Common myeloid progenitor, CD34-positive (primary cell): Measurements from ENCODE around the gene PRKCE.
"Not testable (repeated sequence)": the region's sequence is repeated elsewhere in the genome, so short reads cannot be mapped to it uniquely, and the experiment has no call there.

ENCODE experiments used
- CTCF ChIA-PET: fragments of 350-600 bp; sonication (Branson Sonifier 250); formaldehyde crosslinking; loops from one replicate; lab custom pipeline; 2021; ENCODE audit warnings: antibody characterized with exemption; lab: Charles Lee
- POLR2A ChIA-PET: fragments of 350-600 bp; sonication (Branson Sonifier 250); formaldehyde crosslinking; loops from one replicate; lab custom pipeline; 2021; ENCODE audit warnings: antibody characterized with exemption; lab: Charles Lee
- DNase-seq, 3 donors: peaks; one replicate each; pipeline versions ENCODE4 v3.0.0 to v3.0.0-alpha.2; 2013
- H3K27ac ChIP-seq, 2 experiments: 1 replicate in 1 of 2; 2 replicates in 1 of 2; pipeline ENCODE4 v1.7.0; 2013; ENCODE audit warnings: inconsistent platforms in 2 of 2, low read length in 2 of 2, mild to moderate bottlenecking in 2 of 2, low read depth in 1 of 2, moderate library complexity in 1 of 2; ENCODE audit not compliant: severe bottlenecking in 2 of 2, insufficient read depth in 1 of 2, poor library complexity in 1 of 2
- H3K27me3 ChIP-seq, 5 experiments: replicated peaks in 2 of 5; 1 replicate in 3 of 5; 2 replicates in 2 of 5; pipeline versions ENCODE4 v1.6.1 to v1.7.0; 2013; ENCODE audit warnings: low read length in 4 of 5, mild to moderate bottlenecking in 2 of 5, moderate library complexity in 2 of 5, inconsistent platforms in 1 of 5; ENCODE audit not compliant: insufficient read depth in 5 of 5, control insufficient read depth in 4 of 5
- H3K36me3 ChIP-seq, 4 experiments: 1 replicate in 2 of 4; 2 replicates in 2 of 4; pipeline versions ENCODE4 v1.6.1 to v1.7.0; 2013; ENCODE audit warnings: low read length in 3 of 4, control low read depth in 1 of 4, mild to moderate bottlenecking in 1 of 4; ENCODE audit not compliant: control insufficient read depth in 4 of 4, insufficient read depth in 4 of 4
- H3K4me1 ChIP-seq, 4 experiments: 1 replicate in 3 of 4; 2 replicates in 1 of 4; pipeline versions ENCODE4 v1.6.1 to v1.7.1; 2013; ENCODE audit warnings: low read length in 3 of 4, mild to moderate bottlenecking in 3 of 4, control low read depth in 1 of 4, inconsistent platforms in 1 of 4, moderate library complexity in 1 of 4; ENCODE audit not compliant: control insufficient read depth in 4 of 4, insufficient read depth in 4 of 4; ENCODE audit errors: control extremely low read depth in 1 of 4
- H3K4me3 ChIP-seq, 7 experiments: 1 replicate in 4 of 7; 2 replicates in 3 of 7; pipeline versions ENCODE4 v1.5.1 to v1.7.0; 2013; ENCODE audit warnings: mild to moderate bottlenecking in 7 of 7, low read length in 6 of 7, moderate library complexity in 6 of 7, inconsistent platforms in 2 of 7, low read depth in 2 of 7, control low read depth in 1 of 7; ENCODE audit not compliant: insufficient read depth in 4 of 7, control insufficient read depth in 1 of 7; ENCODE audit errors: extremely low read depth in 1 of 7
- H3K9me3 ChIP-seq, 5 experiments: 1 replicate in 4 of 5; 2 replicates in 1 of 5; pipeline versions ENCODE4 v1.6.1 to v1.7.1; 2013; ENCODE audit warnings: low read length in 4 of 5, mild to moderate bottlenecking in 2 of 5, inconsistent platforms in 1 of 5, low read depth in 1 of 5, moderate library complexity in 1 of 5; ENCODE audit not compliant: control insufficient read depth in 4 of 5, insufficient read depth in 2 of 5; ENCODE audit errors: control extremely low read depth in 1 of 5
- WGBS: methylation state at CpG from one replicate; pipeline ENCODE4 v1.1.5; 2013; ENCODE audit not compliant: insufficient coverage; 5-methylcytosine and 5-hydroxymethylcytosine counted together

The PRKCE gene

DNA sequence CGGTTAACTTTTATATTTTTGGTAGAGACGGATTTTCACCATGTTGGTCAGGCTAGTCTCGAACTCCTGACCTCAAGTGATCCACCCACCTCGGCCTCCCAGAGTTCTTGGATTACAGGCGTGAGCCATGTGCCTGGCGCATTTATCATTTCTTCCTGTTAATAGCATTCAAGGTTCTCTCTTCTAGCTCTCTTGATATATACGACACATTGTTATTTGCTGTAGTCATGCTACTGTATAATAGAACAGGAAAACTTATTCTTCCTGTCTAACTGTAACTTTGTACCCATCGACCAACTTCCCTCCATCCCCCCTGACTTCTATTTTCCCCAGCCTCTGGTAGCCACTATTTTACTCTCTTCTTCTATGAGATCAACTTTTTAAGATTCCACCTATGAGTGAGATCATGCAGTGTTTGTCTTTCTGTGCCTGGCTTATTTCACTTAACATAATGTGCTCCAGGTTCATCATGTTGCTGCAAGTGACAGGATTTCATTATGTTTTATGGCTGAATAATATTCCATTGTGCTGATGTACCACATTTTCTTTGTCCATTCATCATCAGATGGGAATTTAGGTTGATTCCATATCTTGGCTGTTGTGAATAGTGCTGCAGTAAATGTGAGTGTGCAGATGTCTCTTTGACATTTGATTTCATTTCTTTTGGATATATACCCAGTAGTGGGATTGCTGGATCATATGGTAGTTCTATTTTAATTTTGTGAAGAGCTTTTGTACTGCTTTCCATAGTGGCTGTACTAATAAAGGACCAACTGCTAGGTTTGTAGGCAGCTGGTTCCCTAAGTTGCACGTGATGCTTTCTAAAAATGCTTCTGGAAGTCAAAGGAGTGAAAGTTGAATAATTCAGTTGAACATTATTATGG, 205.2 kb downstream of the PRKCE start:
- CTCF ChIA-PET, result interaction anchor here (0.6 to 1.4 kb wide), 4 partner anchors 21 to 72 kb away, joined by 3 to 4 read pairs (median 4); no protein-coding TSS in a partner anchor
- H3K4me1 ChIP-seq, result peaks cover 14 to 74% (median 54%) of the 10 kb centered on the region in 4 experiments
- no peak overlapping the region for H3K27ac ChIP-seq
- 36% methylated on average over 5 of the region's 9 CpGs for WGBS
- peak overlapping the region in 1 of 7 experiments; percentile 11 for H3K4me3 ChIP-seq
- POLR2A ChIA-PET, result no interaction called here
- H3K27me3 ChIP-seq, result no peaks in the 10 kb centered on the region
- H3K9me3 ChIP-seq, result no peaks in the 10 kb centered on the region
- DNase-seq, result peak in 1 of 3 donors; percentile 40
- peaks cover 0 to 2% (median 0%) of the 10 kb centered on the region in 4 experiments for H3K36me3 ChIP-seq

DNA sequence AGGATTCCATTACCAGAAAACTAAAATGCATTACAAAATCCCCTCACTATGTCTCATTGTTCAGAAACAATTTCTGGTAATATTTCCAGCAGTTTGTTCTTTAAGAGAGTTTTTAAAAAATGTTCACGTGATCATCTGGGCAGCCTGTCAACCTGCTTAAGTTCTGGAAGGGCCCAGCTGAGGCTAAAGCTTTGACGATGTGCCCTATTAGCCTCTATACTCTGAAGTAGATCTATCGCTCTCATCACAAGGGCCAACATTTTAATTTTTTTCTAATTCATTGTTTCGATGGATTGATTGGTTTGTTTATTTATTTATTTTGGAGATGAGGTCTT, 205.8 kb downstream of the PRKCE start:
- CTCF ChIA-PET, result interaction anchor here (0.6 to 1.4 kb wide), 4 partner anchors 22 to 73 kb away, joined by 3 to 4 read pairs (median 4); no protein-coding TSS in a partner anchor
- POLR2A ChIA-PET, result no interaction called here
- H3K27me3 ChIP-seq, result no peaks in the 10 kb centered on the region
- H3K27ac ChIP-seq, result no peak overlapping the region
- no peak overlapping the region for H3K4me3 ChIP-seq
- H3K4me1 ChIP-seq, result peaks cover 17 to 74% (median 59%) of the 10 kb centered on the region in 4 experiments
- WGBS, result 90% methylated on average over 2 of the region's 4 CpGs
- DNase-seq, result no peak
- H3K36me3 ChIP-seq, result no peaks in the 10 kb centered on the region
- no peaks in the 10 kb centered on the region for H3K9me3 ChIP-seq

- POLR2A ChIA-PET, result no interaction called here
- DNase-seq, result peak in 2 of 3 donors; percentile 62 to 74
- H3K27ac ChIP-seq, result peak overlapping the region; percentile 9
- H3K4me1 ChIP-seq, result peaks cover 21 to 75% (median 66%) of the 10 kb centered on the region in 4 experiments
- 43% methylated on average over 7 of the region's 11 CpGs for WGBS
- no peak overlapping the region for H3K4me3 ChIP-seq
- CTCF ChIA-PET, result interaction anchor here (0.9 to 1.4 kb wide), 5 partner anchors 11 to 31 kb away, joined by 3 to 4 read pairs (median 3); no protein-coding TSS in a partner anchor
- H3K36me3 ChIP-seq, result no peaks in the 10 kb centered on the region
- H3K27me3 ChIP-seq, result no peaks in the 10 kb centered on the region
- no peaks in the 10 kb centered on the region for H3K9me3 ChIP-seq
These were observed 206.5 kb downstream of the PRKCE start for GRCh38 chr2:45857867-45858520.

DNA sequence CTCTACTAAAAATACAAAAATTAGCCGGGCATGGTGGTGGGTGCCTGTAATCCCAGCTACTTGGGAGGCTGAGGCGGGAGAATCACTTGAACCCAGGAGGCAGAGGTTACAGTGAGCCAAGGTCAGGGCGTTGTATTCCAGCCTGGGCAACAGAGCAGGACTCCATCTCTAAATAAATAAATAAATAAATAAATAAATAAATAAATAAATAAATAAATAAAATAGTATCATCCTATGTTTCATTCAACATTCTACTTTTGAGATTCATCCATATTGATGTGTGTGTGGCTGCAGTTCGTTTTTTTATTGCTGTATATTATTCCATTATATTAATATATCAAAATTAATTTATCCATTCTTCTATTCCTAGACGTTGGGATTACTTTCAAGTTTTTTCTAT, 207.4 kb downstream of the PRKCE start:
- H3K36me3 ChIP-seq, H3K27me3 ChIP-seq, DNase-seq, H3K9me3 ChIP-seq, H3K4me3 ChIP-seq, POLR2A ChIA-PET, H3K27ac ChIP-seq: not testable (repeated sequence)
- WGBS, result no CpG with 5 or more reads among the region's 5 CpGs
- CTCF ChIA-PET, result interaction anchor here (1.2 to 1.4 kb wide), 2 partner anchors 10 to 25 kb away, joined by 3 read pairs; no protein-coding TSS in a partner anchor
- H3K4me1 ChIP-seq, result peaks cover 21 to 81% (median 75%) of the 10 kb centered on the region in 4 experiments

DNA sequence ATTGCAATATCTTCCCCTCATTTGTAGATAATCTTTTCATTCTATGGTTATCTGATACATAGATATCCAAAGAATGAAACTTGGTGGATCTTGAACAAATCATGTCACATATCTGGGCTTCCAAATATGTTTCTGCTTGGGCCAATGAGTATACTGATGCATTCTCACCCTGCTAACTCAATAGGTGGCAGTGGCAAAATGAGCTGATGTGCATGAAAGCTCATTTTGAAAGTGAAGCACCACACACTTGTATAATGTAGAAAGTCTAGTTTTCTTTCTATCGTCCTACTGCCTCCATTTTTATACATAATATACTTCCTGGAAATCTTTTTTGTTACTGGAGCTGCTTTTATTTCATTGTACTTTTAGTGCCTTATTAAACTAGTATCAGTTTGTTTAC, 208.2 kb downstream of the PRKCE start:
- CTCF ChIA-PET, result interaction anchor here (0.9 to 1.4 kb wide), 3 partner anchors 13 to 26 kb away, joined by 3 to 4 read pairs (median 3); no protein-coding TSS in a partner anchor
- POLR2A ChIA-PET, result interaction anchor here (0.6 kb wide), 1 partner anchor 34 kb away, joined by 3 read pairs; no protein-coding TSS in a partner anchor

DNA sequence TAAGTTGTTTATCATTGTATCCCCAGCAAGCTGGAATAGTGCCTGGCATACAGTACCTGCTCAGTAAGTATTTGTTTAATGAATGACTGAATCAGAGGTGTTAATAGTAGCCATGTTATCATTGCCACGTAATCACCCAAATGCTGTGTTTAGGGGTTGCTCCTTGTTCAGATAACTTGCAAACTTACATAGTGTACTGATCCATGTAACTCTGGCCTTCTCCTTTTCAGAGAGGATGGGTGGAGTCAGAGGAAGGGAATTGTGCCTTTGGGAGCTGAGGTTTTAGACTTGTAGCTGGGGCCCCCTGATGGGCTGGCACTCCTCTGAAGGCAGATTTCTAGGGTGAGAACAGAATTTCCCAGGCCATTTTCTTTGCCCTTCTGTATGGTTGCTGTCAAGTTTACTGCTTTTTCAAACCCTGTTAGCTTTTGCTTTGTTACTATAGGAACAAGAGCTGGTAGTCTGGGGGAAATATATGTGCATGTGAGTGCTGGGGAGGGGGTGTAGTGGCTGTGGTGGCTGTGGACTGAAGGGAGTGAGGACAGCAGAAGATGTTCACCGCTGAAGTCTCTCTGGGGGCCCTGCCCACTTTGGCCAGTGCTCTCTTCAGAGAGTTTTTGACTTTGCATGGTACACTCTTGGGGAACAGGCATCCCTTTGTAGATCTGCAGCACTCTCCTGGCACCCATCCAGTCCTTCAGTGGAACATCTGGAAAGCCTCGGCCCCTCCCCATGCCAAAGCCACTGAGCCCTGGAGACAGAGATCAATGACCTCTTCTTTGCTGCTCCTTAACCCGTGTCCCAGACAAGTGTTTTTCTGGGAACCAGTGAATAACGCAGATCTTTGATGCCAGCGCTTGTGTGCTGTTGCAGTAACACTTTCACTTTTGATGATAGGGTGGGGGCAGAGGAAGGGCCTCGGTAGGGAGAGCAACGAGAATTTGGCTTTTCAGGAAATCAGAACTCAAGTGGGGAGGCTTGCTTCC, 209.0 kb downstream of the PRKCE start:
- 0% methylated on average over 7 of the region's 8 CpGs for WGBS
- no peaks in the 10 kb centered on the region for H3K27me3 ChIP-seq
- H3K36me3 ChIP-seq, result no peaks in the 10 kb centered on the region
- peak overlapping the region; percentile 20 to 78 (median 52) for H3K4me3 ChIP-seq
- no peaks in the 10 kb centered on the region for H3K9me3 ChIP-seq
- ChIA-PET POLR2A (interaction anchor here (0.6 to 0.8 kb wide), 2 partner anchors 10 to 33 kb away, joined by 3 read pairs; no protein-coding TSS in a partner anchor), CTCF (interaction anchor here (0.7 to 1.4 kb wide), 4 partner anchors 12 to 82 kb away, joined by 3 to 4 read pairs (median 3); no protein-coding TSS in a partner anchor)
- H3K27ac ChIP-seq, result peak overlapping the region; percentile 94 to 96
- H3K4me1 ChIP-seq, result peaks cover 20 to 91% (median 76%) of the 10 kb centered on the region in 4 experiments
- DNase-seq, result peak; percentile 63 to 91 (median 89)

More for the DNA sequence above, 208.2 kb downstream of the PRKCE start:
- H3K9me3 ChIP-seq, result no peaks in the 10 kb centered on the region
- H3K27ac ChIP-seq, result peak overlapping the region; percentile 94 to 96
- H3K27me3 ChIP-seq, result no peaks in the 10 kb centered on the region
- no peak for DNase-seq
- no CpG with 5 or more reads among the region's 1 CpG for WGBS
- no peaks in the 10 kb centered on the region for H3K36me3 ChIP-seq
- no peak overlapping the region for H3K4me3 ChIP-seq
- H3K4me1 ChIP-seq, result peaks cover 21 to 86% (median 77%) of the 10 kb centered on the region in 4 experiments
